NCI-H460 (cell line): ENCODE measurements around the gene AGRP. TPM values are rescaled to one million over a fixed set of nuclear protein-coding genes. Genes with fewer than 3 reads are reported as not detected.

Source experiments
- DNase-seq: peaks from one replicate; pipeline ENCODE4 v3.0.0-alpha.2; 2016; ENCODE audit warnings: low read depth; ENCODE audit errors: extremely low read depth
- total RNA-seq: library from RNA; depleted of rRNA; stranded (reverse); fragments of >200 nt; shearing (Covaris generic); gene quantifications from 2 replicates; pipeline ENCODE4 v1.2.3, GENCODE V29; 2014

The AGRP gene
- total RNA-seq, 1 experiment from 2014 or later = not detected

- DNase-seq = no peak
Observed at GRCh38 chr16:67446968-67447507, 36.3 kb downstream of the AGRP start.

DNA sequence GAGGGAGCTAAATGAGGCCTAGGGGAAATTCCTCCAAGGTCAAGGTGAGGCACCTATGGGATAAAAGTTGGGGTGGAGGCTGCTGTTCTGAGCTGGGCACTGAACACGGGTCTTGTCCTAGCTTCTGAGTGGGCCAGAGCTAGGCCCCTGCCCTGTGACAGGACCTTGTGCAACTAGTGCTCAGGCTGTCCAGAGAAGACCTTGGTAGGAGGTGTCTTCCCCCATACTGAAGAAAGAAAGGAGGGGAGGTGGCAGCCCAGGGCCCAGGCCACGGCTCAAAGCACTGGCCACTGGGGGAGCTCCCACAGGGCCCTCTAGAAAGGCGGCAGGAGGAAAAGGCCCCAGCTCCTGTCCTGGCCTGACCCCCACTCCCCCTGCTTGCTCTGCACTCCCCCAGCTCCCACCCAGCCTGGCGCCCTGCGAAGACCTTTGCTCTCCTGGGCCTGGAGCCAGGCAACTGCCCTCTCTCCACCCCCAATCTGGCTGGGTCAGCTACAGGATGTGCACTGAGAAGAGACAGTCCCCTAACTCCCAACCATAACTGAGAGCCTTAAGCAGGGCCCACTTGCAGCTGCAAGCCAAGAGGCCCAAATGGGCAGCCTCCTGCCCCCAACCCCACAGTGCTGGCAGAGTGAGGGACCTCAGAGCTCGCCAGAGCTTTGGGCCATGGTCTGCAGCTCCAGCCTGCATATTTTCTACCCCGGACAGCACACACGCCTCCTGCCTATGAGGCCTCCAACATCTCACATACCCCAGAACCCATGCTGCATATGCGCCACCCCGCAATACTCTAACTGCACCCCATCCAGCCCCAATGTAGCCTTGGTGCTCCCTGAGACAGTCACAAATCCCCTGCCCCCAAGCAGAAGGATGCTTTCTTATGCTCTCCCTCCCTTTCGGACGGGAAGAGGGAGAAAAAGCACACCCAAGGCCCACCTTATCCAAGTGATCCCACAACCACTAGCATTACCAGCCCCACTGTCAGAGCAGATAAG lies 37.1 kb downstream of the AGRP start:
- DNase-seq = no peak

GRCh38 chr16:67445441-67445912 lies 37.9 kb downstream of the AGRP start:
- DNase-seq = no peak

- no peak for DNase-seq
Observed at GRCh38 chr16:67445126-67445426, 38.3 kb downstream of the AGRP start.

DNA sequence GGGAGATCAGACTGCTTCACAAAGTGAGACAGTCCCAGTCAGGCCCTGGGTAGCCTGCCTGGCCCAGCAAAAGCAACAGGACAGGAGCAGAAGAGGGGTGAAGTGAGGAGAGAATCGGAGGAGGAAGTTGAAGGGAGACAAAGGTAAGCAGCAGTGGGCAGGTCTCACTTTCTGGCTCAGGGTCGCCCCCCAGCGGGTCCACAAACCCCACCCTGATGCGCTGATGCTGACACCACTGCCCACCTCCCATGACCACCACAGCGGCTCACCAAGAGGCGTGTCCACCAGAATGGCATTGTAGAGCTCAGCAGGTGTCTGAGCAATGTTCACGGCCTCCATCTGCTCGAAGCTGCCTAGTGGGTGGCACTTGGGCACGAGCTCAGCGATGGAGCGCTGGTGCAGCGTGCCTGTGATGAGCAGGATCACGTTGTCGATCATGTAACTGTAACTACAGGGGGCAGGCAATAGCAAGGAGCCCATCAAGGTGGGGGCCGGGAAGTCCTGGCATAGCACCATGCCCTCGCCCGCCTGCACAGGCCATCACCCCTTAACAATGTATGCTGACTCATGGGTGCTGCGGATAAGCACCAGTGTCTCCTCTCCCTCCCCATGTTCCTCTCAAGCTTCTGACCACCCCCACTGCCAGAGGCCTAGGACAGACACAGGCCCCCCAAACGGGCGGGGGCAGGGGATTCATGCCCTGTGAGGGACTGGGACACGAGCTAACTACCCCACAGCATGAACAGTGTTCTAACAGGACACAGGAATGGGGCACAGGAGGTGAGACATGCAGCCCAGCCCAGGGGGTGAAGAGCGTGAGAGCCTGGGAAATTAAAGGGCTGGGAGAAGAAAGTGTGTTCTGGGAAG lies 38.9 kb downstream of the AGRP start:
- DNase-seq = no peak

DNA sequence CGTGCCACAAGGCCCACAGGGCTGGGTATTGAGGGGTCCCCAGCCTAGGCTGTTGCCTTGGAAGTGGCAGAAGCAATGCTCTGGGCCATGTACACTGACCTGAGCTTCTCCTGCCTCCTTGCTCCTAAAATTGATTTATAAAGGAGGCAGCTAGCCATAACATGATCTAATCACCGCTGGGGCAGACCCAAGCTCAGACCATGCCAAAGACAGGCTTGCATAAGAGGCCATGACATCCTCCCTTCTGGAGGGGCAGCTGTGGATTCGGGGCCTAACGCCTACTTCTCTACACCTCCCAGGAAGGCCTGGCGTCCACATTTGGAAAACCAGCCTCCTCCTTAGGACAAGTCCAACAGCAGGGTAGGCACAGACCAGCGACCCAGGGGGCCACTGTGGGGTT lies 40.1 kb downstream of the AGRP start:
- DNase-seq = no peak

DNA sequence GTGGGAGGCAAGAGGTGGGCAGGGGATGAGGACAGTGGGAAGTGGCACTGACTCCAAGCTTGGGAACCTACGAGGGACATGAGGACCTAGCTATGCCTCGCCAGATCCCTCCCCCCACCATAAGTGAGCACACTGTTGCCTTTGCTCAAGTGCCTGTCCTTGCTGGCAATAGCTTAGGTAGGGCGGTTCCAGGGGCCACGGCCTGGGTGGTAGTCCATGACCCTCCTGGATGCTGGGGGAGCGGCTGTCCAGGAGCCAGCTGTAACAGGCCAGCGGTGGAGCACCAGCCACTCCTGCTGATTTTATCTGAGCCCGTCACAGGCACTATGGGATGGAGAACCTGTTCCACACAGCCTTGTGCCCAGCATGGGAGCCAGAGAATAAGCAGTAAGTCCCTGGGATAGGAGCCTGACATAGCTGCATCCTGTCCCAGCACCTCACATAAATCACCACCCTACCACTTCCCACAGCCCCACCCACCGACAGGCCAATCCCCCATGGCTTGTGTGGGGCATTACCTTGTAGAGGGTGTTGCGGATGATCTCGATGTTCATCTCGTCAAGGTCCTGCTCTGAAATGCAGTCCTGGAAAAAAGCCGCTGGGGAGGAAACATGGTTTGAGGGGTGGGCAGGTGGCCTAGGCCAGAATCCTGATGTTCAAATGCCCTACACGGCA lies 40.6 kb downstream of the AGRP start:
- no peak for DNase-seq

DNA sequence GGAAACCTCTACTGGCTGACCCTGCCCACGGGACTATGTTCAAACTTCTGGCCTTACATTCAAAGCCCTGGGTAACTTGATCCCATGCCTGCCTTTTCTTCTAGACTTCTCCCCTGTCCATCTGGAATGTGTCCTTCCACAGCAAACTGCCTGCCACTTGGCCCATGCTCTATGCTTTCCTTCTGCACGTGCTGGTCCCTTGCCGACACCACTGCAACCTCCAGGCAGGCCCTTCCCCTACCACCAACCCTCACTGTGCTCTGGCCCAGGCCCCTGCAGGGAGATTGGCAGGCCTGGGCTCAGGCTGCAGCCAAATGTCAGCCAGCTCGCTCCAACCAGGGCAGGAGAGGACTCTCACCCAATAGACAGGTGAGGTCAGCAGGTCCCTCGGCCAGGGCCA lies 41.4 kb downstream of the AGRP start:
- DNase-seq = no peak

DNA sequence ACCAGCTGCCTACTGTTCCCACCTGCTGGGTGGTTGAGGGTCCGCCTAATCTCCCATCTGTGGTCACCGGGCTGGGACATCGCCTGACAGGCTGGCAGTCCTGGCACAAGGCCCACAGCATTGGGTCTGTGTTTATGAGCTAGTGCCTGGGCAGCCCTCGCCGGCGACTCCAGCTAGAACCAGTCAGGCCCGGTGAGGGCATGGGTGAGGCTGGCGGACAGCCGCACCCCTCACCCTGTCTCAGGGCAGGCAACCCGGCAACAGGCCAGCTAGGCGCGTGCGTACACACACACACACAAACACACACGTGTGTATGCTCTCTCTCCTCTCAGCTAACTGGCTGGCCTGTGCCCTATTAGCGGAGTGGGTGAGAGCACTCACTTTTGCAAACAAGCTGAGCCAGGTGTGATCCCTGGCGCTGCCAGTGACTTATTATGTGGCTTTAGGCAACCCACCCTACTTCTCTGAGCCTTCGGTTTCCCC lies 42.0 kb downstream of the AGRP start:
- no peak for DNase-seq

GRCh38 chr16:67438824-67439393 lies 44.4 kb downstream of the AGRP start:
- no peak for DNase-seq

DNA sequence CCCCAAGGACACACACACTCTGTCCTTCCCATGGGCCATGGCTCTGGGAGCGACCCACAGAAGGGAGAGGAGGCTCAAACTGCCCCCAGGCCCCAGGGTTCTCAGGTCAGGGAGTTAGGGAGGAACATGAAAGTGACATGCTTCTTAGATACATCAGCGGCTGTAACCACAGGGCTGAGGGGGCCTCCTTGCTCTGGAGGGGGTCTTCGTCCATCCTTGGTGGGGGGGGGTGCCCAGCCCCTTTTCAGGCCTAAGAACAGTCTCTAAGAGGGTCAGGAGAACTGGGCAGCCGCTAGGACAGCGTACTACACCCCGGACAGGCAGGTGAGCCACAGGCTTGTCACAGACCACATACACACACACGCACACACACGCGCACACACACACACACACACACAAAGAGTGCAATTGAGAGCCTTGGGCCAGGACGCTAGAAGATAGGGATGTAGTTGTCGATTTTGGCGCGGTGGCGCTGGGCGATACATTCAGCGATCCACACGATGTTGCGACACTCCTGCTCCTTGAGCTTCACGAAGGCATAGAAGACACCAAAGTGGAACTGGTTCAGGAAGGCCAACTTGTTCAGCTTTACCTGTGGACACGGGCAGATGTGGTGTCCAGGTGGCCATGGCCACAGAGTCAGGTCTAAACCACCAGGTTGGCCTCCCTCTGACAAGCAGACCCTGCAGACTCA lies 45.1 kb downstream of the AGRP start:
- no peak for DNase-seq

DNA sequence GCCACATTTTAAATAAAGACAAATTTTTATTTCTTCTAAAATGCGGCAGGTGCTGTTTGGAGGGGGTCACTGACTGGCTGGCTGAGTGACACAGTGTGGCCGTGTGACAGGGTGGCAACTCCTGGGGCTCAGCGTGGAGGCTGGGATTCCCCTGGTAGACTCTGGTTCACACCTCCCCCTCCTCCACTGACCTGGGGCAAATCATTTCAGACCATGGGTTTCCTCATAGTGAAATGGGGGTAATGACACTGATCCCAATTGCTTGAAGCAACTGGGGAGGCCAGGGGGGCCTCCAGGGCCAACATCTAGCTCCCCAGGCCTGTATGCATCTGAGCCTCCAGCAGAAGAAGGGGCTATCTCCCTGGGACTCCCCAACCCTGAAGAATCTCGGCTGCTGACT lies 45.8 kb downstream of the AGRP start:
- DNase-seq = no peak

DNA sequence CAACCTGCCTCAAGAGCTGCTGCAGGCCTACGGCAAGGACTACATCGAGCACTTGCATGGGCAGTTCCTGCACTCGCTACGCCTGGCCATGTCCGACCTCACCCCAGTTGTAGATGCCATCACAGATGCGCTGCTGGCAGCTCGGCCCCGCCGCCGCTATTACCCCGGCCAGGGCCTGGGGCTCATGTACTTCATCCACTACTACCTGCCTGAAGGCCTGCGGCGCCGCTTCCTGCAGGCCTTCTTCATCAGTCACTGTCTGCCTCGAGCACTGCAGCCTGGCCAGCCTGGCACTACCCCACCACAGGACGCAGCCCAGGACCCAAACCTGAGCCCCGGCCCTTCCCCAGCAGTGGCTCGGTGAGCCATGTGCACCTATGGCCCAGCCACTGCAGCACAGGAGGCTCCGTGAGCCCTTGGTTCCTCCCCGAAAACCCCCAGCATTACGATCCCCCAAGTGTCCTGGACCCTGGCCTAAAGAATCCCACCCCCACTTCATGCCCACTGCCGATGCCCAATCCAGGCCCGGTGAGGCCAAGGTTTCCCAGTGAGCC lies 46.6 kb downstream of the AGRP start:
- no peak for DNase-seq

GRCh38 chr16:67435758-67436164 lies 47.6 kb downstream of the AGRP start:
- DNase-seq = no peak

DNA sequence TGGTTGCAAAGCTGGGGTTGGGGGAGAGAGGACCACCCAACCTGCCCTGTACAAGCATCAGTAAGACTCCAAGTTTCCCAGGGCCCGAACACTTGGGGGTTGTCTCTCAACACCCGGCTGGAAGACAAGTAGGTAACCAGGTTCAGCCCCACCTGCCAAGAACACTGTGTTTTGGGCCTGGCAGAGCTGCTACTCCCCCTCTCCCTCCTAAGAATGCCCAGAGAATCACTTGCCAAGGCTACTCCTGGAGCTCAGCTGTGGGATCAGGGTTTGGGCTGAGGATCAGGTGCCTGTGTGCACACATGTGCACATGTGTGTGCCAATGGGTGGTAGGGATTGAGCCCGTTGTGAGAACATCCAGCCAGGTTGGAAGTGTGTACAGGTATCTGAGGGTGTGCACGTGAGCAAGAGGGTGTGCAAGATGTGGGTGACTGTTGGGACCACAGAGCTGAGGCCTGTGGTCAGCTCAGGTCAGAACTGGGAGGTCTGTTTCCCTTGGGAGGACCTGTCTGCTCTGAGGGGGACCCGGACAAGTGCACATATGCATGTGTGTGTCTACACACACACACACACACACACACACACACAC lies 50.1 kb downstream of the AGRP start:
- DNase-seq = no peak
